SK-N-MC (cell line): ENCODE data around the gene CETP.

Source experiments
- DNase-seq: peaks from one replicate; pipeline ENCODE4 v3.0.0-alpha.2; 2011; ENCODE audit warnings: low read depth, low spot score
- H3K27ac ChIP-seq: fragments of 200-600 bp; sonication (generic); 2 replicates; pipeline ENCODE4 v1.5.1; 2016; ENCODE audit warnings: mixed run types
- H3K36me3 ChIP-seq: fragments of 200-600 bp; sonication (generic); 2 replicates; pipeline ENCODE4 v1.6.1; 2017; ENCODE audit warnings: antibody characterized with exemption, low read length, mixed read lengths; ENCODE audit not compliant: insufficient read depth
- H3K4me3 ChIP-seq: fragments of 200-600 bp; sonication (generic); 2 replicates; pipeline ENCODE4 v1.5.1; 2016
- H3K9ac ChIP-seq: fragments of 200-600 bp; sonication (generic); 2 replicates; pipeline ENCODE4 v1.8.0; 2017; ENCODE audit warnings: mixed run types, mixed read lengths; ENCODE audit not compliant: insufficient read length
- H3K9me3 ChIP-seq: fragments of 200-600 bp; sonication (generic); 2 replicates; pipeline ENCODE4 v1.6.1; 2017; ENCODE audit warnings: low read depth, mild to moderate bottlenecking, antibody characterized with exemption, low read length, moderate library complexity, mixed read lengths
- EZH2 ChIP-seq: fragments of 200-600 bp; sonication (generic); IDR thresholded peaks from one replicate; pipeline ENCODE4 v1.6.1; 2017; ENCODE audit warnings: antibody characterized with exemption
- FOXP2 ChIP-seq: optimal IDR thresholded peaks from 2 replicates; pipeline ENCODE3; 2011; ENCODE audit warnings: mild to moderate bottlenecking, moderate library complexity; ENCODE audit not compliant: insufficient read depth; ENCODE audit errors: extremely low read length, control extremely low read depth
- POLR2AphosphoS5 ChIP-seq: IDR thresholded peaks from 2 replicates; pipeline ENCODE4 v1.6.1; 2012; ENCODE audit warnings: mild to moderate bottlenecking, low read depth, low read length, borderline replicate concordance

CETP gene

DNA sequence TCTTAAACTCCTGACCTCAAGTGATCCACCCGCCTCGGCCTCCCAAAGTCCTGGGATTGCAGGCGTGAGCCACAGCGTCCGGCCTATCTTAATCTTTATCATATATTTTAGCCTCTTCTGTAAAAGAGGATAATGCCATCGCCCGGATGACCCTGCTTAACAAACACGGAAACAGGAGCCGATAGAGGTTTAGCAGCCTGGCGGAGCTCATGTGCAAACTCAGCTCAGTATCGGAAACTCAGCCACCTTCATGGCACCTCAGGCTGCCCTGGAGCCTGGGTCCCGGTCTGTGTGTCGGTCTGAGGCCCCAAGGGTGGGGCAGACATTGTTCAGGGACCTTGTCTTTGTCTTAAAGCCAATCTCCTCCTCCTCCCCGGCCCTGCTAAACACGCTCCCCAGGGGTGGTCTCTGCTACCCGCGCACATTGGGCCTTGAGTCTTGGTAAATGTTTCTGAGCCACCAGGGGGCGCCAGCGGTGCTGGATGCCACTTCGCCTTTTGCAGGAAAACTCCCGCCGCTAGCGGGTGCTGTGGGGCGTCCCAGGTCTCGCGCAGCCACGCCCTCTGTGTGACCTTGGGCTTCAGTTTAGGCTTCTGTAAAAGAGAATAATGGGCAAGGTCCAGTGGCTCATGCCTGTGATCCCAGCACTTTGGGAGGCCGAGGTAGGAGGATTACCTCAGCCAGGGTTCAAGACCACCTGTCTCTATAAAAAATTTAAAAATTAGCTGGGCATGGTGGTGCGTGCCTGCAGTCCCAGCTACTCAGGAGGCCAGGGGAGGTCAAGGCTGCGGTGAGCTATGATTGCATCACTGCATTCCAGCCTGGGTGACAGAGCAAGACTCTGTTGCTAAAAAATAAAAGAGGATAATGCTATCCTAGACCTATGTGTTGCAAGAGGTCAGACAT, 2.7 kb downstream of the CETP start:
- Histone ChIP-seq H3K36me3 (no peaks in the 10 kb centered on the region), H3K4me3 (no peak overlapping the region), H3K9ac (no peak overlapping the region), H3K27ac (no peak overlapping the region), H3K9me3 (no peaks in the 10 kb centered on the region)
- DNase-seq: no peak
- TF ChIP-seq EZH2 (no peak), FOXP2 (no peak), POLR2AphosphoS5 (no peak)

DNA sequence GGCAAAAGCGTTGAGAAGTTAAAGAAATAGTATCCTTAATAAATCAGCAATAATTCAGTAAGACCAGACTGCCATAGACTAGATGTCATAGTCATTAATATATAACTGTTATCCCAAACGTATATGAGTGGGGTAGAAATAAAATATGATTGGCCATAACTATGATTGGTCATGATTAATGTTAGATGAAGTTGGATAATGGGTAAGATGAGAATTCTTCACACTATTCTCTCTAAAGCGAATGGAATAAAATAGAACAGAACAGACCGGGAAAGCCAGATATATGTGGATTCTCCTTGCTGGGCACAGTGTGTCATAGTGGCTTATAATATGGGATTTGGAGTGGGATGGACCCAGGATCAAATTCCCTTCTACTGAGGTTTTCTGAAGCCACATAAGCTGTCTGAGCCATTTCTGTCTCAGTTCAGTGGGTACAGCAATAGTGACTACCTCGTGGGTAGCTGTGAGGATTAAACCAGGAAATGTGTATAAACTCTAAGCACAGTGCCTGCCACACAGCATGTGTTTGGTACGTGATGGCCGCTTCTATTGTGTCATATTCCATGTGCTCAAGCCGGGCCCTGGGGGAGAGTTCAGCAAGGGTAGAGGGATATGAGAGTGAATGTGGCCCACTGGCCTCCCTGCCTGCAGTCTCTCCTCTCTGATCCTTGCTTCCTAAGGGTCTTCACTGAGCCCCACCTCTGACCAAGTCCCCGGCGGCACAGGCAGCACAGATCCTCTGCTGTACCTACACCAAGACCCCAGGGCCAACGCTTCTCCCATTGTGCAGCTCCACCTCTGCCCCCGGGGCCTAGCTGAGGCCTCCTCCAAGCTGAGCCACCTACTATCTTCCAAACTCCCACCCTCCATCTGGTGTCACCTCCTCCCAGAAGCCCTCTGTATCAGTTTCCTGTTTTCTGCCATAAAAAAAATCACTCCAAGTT, 3.7 kb downstream of the CETP start:
- no peaks in the 10 kb centered on the region for H3K36me3 ChIP-seq
- no peak overlapping the region for H3K27ac ChIP-seq
- TF ChIP-seq EZH2 (no peak), POLR2AphosphoS5 (no peak), FOXP2 (no peak)
- H3K4me3 ChIP-seq: no peak overlapping the region
- H3K9ac ChIP-seq: no peak overlapping the region
- DNase-seq: no peak
- H3K9me3 ChIP-seq: no peaks in the 10 kb centered on the region

DNA sequence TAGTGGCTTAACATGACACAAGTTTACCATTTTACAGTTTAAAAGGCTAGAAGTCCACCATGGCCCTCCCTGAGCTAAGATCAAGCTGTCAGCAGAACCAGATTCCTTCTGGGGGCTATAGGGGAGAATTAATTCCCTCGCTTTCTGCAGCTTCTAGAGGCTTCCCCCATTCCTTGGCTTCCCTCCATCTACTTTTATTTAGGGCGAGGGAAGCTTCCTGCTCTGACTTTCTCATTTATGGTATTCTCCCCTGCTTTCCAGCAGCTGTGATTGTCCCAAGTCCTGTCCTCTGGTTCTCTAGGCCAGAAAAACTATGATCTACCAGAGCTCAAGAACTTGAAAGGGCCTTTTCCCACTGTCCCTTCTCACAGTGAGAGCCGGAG, 4.3 kb downstream of the CETP start:
- H3K27ac ChIP-seq: no peak overlapping the region
- no peaks in the 10 kb centered on the region for H3K9me3 ChIP-seq
- no peak overlapping the region for H3K9ac ChIP-seq

DNA sequence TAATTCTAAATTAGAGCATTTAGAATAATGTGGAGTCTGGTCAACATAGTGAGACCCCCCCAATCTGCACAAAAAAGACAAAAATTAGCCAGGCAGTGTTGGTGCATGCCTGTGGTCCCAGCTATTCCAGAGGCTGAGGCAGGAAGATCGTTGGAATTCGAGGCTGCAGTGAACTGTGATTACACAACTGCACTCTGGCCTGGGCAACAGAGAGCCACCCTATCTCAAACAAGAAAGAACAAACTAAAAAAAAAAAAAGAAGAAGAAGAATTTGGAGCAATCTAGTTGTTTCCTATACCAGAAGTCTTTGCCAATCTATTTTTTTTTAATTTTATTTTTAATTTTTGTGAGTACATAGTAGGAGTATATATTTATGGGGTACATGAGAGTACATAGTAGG, 6.0 kb downstream of the CETP start:
- no peak for DNase-seq
- H3K9ac ChIP-seq: no peak overlapping the region
- no peaks in the 10 kb centered on the region for H3K9me3 ChIP-seq
- TF ChIP-seq EZH2 (no peak), FOXP2 (no peak), POLR2AphosphoS5 (no peak)
- H3K4me3 ChIP-seq: no peak overlapping the region
- H3K27ac ChIP-seq: no peak overlapping the region
- H3K36me3 ChIP-seq: no peaks in the 10 kb centered on the region

More for the DNA sequence above, 4.3 kb downstream of the CETP start:
- Histone ChIP-seq H3K36me3 (no peaks in the 10 kb centered on the region), H3K4me3 (no peak overlapping the region)
- no peak for TF ChIP-seq POLR2AphosphoS5
- no peak for TF ChIP-seq FOXP2
- no peak for TF ChIP-seq EZH2
- DNase-seq: no peak

DNA sequence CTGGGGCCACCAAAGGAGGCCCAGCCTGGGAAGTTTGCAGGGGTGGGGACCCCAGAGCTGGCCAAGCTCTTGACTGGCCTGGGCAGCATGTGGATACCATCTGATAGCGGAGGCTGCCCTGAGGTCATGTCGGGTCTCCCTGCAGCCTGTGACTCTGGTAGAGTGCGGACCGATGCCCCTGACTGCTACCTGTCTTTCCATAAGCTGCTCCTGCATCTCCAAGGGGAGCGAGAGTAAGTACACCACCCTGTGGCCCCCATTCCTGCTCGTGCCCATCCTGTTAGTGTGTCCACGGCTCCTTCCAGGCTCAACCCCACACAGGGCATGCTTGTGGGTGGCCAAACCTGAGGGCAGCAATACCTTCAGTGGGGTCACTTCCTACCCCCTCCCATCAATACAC, 8.0 kb downstream of the CETP start:
- DNase-seq: no peak
- no peaks in the 10 kb centered on the region for H3K36me3 ChIP-seq
- TF ChIP-seq EZH2: no peak
- TF ChIP-seq FOXP2: no peak
- no peak for TF ChIP-seq POLR2AphosphoS5
- no peak overlapping the region for H3K4me3 ChIP-seq
- no peak overlapping the region for H3K27ac ChIP-seq
- H3K9ac ChIP-seq: no peak overlapping the region
- H3K9me3 ChIP-seq: no peaks in the 10 kb centered on the region

DNA sequence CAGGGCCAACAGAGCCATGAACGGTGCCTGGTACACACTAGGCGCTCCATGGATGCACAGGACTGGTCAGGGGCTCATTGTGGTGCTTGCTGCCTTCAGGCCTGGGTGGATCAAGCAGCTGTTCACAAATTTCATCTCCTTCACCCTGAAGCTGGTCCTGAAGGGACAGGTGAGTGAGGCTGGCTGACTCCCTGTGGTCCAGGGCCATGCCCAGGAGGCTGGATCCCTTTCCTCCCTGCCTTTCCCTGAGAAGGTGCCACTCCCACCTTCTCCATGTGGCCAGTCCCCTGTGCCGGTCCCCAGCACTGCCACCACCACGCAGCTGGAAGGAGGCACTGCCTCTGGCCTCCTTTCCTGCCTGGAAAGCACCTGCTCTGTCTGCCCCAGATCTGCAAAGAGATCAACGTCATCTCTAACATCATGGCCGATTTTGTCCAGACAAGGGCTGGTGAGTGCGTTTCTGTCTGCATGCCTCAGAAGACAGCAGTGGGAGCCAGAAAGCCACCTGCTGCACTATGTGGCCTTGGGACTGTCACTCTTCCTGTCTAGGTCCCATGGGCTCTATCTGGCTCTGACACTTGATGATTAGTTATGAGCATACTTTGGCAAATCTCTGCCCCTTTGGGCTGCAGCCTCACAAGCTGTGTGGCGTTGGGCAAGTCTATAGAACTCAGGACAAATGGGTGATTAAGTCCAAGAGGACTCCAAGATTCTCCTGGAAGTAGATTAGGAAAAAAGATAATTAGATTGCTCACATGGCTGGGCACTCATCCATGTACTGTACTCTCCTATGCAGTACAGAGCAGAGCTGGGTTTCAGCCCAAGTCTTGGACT, 9.4 kb downstream of the CETP start:
- Histone ChIP-seq H3K27ac (no peak overlapping the region), H3K9me3 (no peaks in the 10 kb centered on the region), H3K9ac (no peak overlapping the region), H3K36me3 (no peaks in the 10 kb centered on the region), H3K4me3 (no peak overlapping the region)
- DNase-seq: no peak
- no peak for TF ChIP-seq POLR2AphosphoS5
- TF ChIP-seq EZH2: no peak
- TF ChIP-seq FOXP2: no peak

DNA sequence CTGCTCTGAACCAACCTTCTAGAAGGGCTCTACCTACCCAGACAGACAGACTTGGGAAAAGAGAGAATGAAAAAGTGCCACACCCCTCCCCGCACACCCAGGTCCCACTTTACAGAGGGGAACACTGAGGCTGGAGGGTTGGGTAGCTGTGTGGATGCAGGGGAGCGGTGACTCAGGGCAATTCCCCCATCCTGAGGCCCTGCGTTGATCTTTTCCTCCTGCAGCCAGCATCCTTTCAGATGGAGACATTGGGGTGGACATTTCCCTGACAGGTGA, 10.0 kb downstream of the CETP start:
- Histone ChIP-seq H3K9me3 (no peaks in the 10 kb centered on the region), H3K36me3 (no peaks in the 10 kb centered on the region), H3K27ac (no peak overlapping the region), H3K4me3 (no peak overlapping the region), H3K9ac (no peak overlapping the region)
- TF ChIP-seq POLR2AphosphoS5 (no peak), EZH2 (no peak), FOXP2 (no peak)
- no peak for DNase-seq

DNA sequence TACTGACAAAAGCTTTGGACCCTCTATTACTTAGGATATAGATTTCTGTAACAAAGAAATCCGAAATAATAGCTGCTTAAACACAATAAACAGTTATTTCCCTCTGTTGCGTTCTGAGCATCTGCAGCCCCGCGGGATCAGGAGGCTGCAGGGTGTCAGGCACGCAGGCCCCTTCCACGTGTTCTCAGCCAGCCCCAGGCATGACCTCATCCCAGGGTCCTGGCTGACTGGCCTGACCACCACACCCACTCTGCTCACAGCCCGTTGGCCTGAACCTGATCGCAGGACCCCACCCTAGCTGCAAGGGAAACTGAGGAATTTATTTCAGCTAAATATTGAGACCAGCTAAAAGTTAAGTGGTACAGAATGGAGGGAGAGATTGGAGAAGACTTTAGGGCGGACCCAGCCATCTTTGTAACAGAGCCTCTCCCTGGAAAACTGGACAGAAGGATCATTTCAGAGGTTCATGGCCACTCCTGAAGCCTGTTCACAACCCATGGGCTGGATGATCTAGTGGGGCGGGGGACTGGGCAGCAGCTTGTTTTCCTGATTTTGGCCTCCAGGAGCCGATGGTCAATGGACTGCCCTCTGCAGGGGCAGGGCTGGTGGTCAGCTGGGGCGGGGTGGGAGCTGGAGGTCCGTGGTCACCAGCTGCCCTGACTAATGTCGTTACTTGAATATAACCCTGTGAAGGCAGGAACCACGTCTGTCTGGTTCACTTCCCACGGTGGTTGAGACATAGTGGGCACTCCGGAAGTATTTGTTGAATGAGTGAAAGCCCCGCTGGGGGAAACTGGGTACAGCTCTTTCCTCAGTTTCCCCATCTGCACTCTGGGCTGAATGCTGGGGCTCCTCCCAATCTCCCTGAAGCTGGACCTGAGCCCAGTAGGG, 10.9 kb downstream of the CETP start:
- H3K9ac ChIP-seq: no peak overlapping the region
- no peak for TF ChIP-seq EZH2
- no peak for TF ChIP-seq FOXP2
- no peak for TF ChIP-seq POLR2AphosphoS5
- no peak for DNase-seq

More for the DNA sequence above, 10.9 kb downstream of the CETP start:
- Histone ChIP-seq H3K9me3 (no peaks in the 10 kb centered on the region), H3K27ac (no peak overlapping the region), H3K4me3 (no peak overlapping the region), H3K36me3 (no peaks in the 10 kb centered on the region)
